Astrocyte (in vitro differentiated cells and primary cell): ENCODE results near the gene HES3.

Experiments used
- CTCF ChIP-seq: IDR thresholded peaks from 2 replicates; pipeline ENCODE4 v1.5.1; 2011; ENCODE audit warnings: low read depth, mild to moderate bottlenecking, inconsistent platforms, low read length, moderate library complexity; ENCODE audit not compliant: insufficient read depth
- EZH2 ChIP-seq: IDR thresholded peaks from 2 replicates; pipeline ENCODE4 v1.6.1; 2012; ENCODE audit warnings: mild to moderate bottlenecking, low read length, inconsistent platforms; ENCODE audit not compliant: insufficient read depth

GRCh38 chr1:6243993-6244392, at the start of gene HES3:
- TF ChIP-seq CTCF (no peak), EZH2 (peak; percentile 27)
